Measurements from ENCODE around the gene GSDMA. TPM values are rescaled to one million over a fixed set of nuclear protein-coding genes. Genes with fewer than 3 reads are reported as not detected.
"Not testable (repeated sequence)": the region's sequence is repeated elsewhere in the genome, so short reads cannot be mapped to it uniquely, and the experiment has no call there.

Gene GSDMA
- total and polyA plus RNA-seq, 10 of the 15 experiments (the other 5 are each of a cell fraction or from before 2014, with no cell fraction given): 0.04 to 0.11 TPM; not detected in 8

- POLR2A ChIA-PET: interaction anchor here (0.5 kb wide), 1 partner anchor 478 kb away, joined by 3 read pairs; no protein-coding TSS in a partner anchor
- not testable (repeated sequence) for H2AFZ ChIP-seq (ENCODE audit: control insufficient read depth, low read depth, low read length); H3K36me3 ChIP-seq (ENCODE audit: control insufficient read depth in 2 of 2, insufficient read depth in 2 of 2, low read length in 1 of 2); ATAC-seq; H3K4me2 ChIP-seq (ENCODE audit: control insufficient read depth, insufficient read depth); DNase-seq (ENCODE audit: low read depth, low spot score); H3K9ac ChIP-seq (ENCODE audit: control insufficient read depth, insufficient read depth, low read length); H3K4me1 ChIP-seq (ENCODE audit: control insufficient read depth, insufficient read depth, low read length); H3K9me3 ChIP-seq (replicated peaks; ENCODE audit: control insufficient read depth, insufficient read depth, low read length); H3K27me3 ChIP-seq (replicated peaks in 1 of 2; ENCODE audit: control insufficient read depth in 2 of 2, insufficient read depth in 2 of 2, low read length in 1 of 2); BruUV-seq (replicated peaks); FAIRE-seq; H4K20me1 ChIP-seq (ENCODE audit: control insufficient read depth, insufficient read depth); H3K27ac ChIP-seq (ENCODE audit: control insufficient read depth, insufficient read depth); H3K79me2 ChIP-seq (ENCODE audit: control insufficient read depth, insufficient read depth, low read length); H3K4me3 ChIP-seq
- in situ Hi-C loops (cut with MboI) (loop anchor here (5.0 to 25.0 kb wide), 2 partner anchors 150 to 275 kb away; partner anchors contain the start of gene CDC6), intact Hi-C loops (cut with micrococcal nuclease; ENCODE audit: unreplicated experiment) (loop anchor here (2.0 to 5.0 kb wide), 2 partner anchors 155 to 279 kb away; no protein-coding TSS in a partner anchor)
- WGBS (ENCODE audit: insufficient coverage, insufficient replicate concordance, low lambda C conversion rate, missing lambda C conversion rate): 52% methylated on average over 20 of the region's 22 CpGs
- RAD21 ChIA-PET (ENCODE audit: unreplicated experiment): interaction anchor here (1.1 to 1.5 kb wide), 2 partner anchors 9 to 101 kb away, joined by 3 read pairs; no protein-coding TSS in a partner anchor
- CTCF ChIA-PET: interaction anchor here (0.6 to 5.9 kb wide), 10 partner anchors 15 to 281 kb away, joined by 3 to 58 read pairs (median 15); no protein-coding TSS in a partner anchor
- SMC1A ChIA-PET (ENCODE audit: uncharacterized antibody, unreplicated experiment): interaction anchor here (0.8 to 5.1 kb wide), 2 partner anchors 100 to 153 kb away, joined by 3 to 50 read pairs; no protein-coding TSS in a partner anchor
- peak; percentile 50; the same call in 1 of the 2 replicates for TF ChIP-seq NFYB (IDR thresholded peaks at IDR 0.05; ENCODE audit: insufficient read depth, low read depth, low read length)
Observed at GRCh38 chr17:40012017-40012647, 49.3 kb downstream of the GSDMA start.

- intact Hi-C loops (cut with micrococcal nuclease; ENCODE audit: unreplicated experiment): loop anchor here (5.0 kb wide), 1 partner anchor 153 kb away; no protein-coding TSS in a partner anchor
- DNase-seq (ENCODE audit: low read depth, low spot score) (no peak), ATAC-seq (no peak), FAIRE-seq (no peak)
- no peak overlapping the region for H3K4me3 ChIP-seq
- no peak overlapping the region for H3K9ac ChIP-seq (ENCODE audit: control insufficient read depth, insufficient read depth, low read length)
- no TSS peak for BruUV-seq (replicated peaks)
- no peaks in the 10 kb centered on the region for H3K27me3 ChIP-seq (replicated peaks in 1 of 2; ENCODE audit: control insufficient read depth in 2 of 2, insufficient read depth in 2 of 2, low read length in 1 of 2)
- no peak overlapping the region for H2AFZ ChIP-seq (ENCODE audit: control insufficient read depth, low read depth, low read length)
- ChIA-PET SMC1A (ENCODE audit: uncharacterized antibody, unreplicated experiment) (interaction anchor here (1.2 to 5.1 kb wide), 6 partner anchors 12 to 280 kb away, joined by 3 to 50 read pairs (median 8); no protein-coding TSS in a partner anchor), CTCF (interaction anchor here (0.5 to 5.9 kb wide), 18 partner anchors 13 to 280 kb away, joined by 3 to 58 read pairs (median 6); partner anchors contain the start of gene CDC6), POLR2A (interaction anchor here (1.2 to 1.8 kb wide), 3 partner anchors 13 to 98 kb away, joined by 3 to 4 read pairs (median 4); no protein-coding TSS in a partner anchor), RAD21 (ENCODE audit: unreplicated experiment) (interaction anchor here (0.7 to 5.4 kb wide), 7 partner anchors 61 to 154 kb away, joined by 3 to 52 read pairs (median 7); partner anchors contain the start of gene NR1D1)
- no peaks in the 10 kb centered on the region for H3K79me2 ChIP-seq (ENCODE audit: control insufficient read depth, insufficient read depth, low read length)
- 0 out of 2 replicates have a peak overlapping the region, but pooled peaks have one; percentile 10 for H3K4me2 ChIP-seq (ENCODE audit: control insufficient read depth, insufficient read depth)
- H3K27ac ChIP-seq (ENCODE audit: control insufficient read depth, insufficient read depth): no peak overlapping the region
- H3K36me3 ChIP-seq (ENCODE audit: control insufficient read depth in 2 of 2, insufficient read depth in 2 of 2, low read length in 1 of 2): peaks cover under 1 to 4% of the 10 kb centered on the region in 2 experiments; a peak in 1 of 4 replicates
- WGBS (ENCODE audit: insufficient coverage, insufficient replicate concordance, low lambda C conversion rate, missing lambda C conversion rate): 25% methylated on average over 18 of the region's 18 CpGs
- H4K20me1 ChIP-seq (ENCODE audit: control insufficient read depth, insufficient read depth): no peaks in the 10 kb centered on the region
- H3K9me3 ChIP-seq (replicated peaks; ENCODE audit: control insufficient read depth, insufficient read depth, low read length): no peaks in the 10 kb centered on the region
- in situ Hi-C loops (cut with MboI): loop anchor here (5.0 to 25.0 kb wide), 2 partner anchors 148 to 273 kb away; partner anchors contain the start of gene CDC6
- H3K4me1 ChIP-seq (ENCODE audit: control insufficient read depth, insufficient read depth, low read length): peaks cover 8% of the 10 kb centered on the region
- TF ChIP-seq RELB (IDR thresholded peaks at IDR 0.05; ENCODE audit: low read depth) (no peak), CEBPB (IDR thresholded peaks at IDR 0.05; ENCODE audit: borderline replicate concordance in 1 of 2, low read depth in 2 of 2, low read length in 2 of 2) (no peak), USF2 (IDR thresholded peaks at IDR 0.05; ENCODE audit: borderline replicate concordance, low read depth, low read length) (no peak), NR2C2 (IDR thresholded peaks at IDR 0.05; ENCODE audit: borderline replicate concordance, control insufficient read depth, insufficient read length, low read depth) (no peak), RAD51 (IDR thresholded peaks at IDR 0.05) (no peak), NR2C1 (IDR thresholded peaks at IDR 0.05) (no peak), ZBED1 (IDR thresholded peaks at IDR 0.05; ENCODE audit: borderline replicate concordance) (no peak), GABPA (IDR thresholded peaks at IDR 0.05; ENCODE audit: low read depth) (no peak), YY1 (IDR thresholded peaks at IDR 0.05; ENCODE audit: low read depth, low read length) (no peak), BACH1 (IDR thresholded peaks at IDR 0.05; ENCODE audit: borderline replicate concordance) (no peak), POLR2AphosphoS2 (IDR thresholded peaks at IDR 0.05; ENCODE audit: low read depth, low read length) (no peak)
Observed at GRCh38 chr17:40014375-40014980, 51.7 kb downstream of the GSDMA start.

Data from GM12878 (cell line).